ENCODE measurements around the gene TMEM151A.
A peak's percentile ranks its signal among the peaks of the same experiment; 100 is the strongest.

The TMEM151A gene

GRCh38 chr11:66336234-66337102 lies 44.8 kb downstream of the TMEM151A start, which contains the start of gene RIN1:
Gene RIN1, minus strand, starts transcription at chr11:66336434. Its CDS starts 32 bp downstream, at chr11:66336402.
- Mint-ChIP-seq H3K4me3 (peak within 1 kb of the TSS; percentile 78), H3K36me3 (peaks cover 46% of the 10 kb centered on the region), H3K9me3 (no peaks in the 10 kb centered on the region), H3K4me1 (peaks cover 39% of the 10 kb centered on the region), H3K27ac (peak within 1 kb of the TSS; percentile 94)
- DNase-seq (ENCODE audit: low spot score in 2 of 2) (peak; percentile 68 to 87), ATAC-seq (peak; percentile 92)

GRCh38 chr11:66337103-66337899 lies 45.6 kb downstream of the TMEM151A start:
- peaks cover 55% of the 10 kb centered on the region for H3K36me3 Mint-ChIP-seq
- H3K4me1 Mint-ChIP-seq = peaks cover 48% of the 10 kb centered on the region
- peak overlapping the region; percentile 94 for H3K27ac Mint-ChIP-seq
- no peak for ATAC-seq
- H3K9me3 Mint-ChIP-seq = no peaks in the 10 kb centered on the region
- H3K4me3 Mint-ChIP-seq = peak overlapping the region; percentile 78
- DNase-seq (ENCODE audit: low spot score in 2 of 2) = no peak

GRCh38 chr11:66338276-66339161 lies 46.8 kb downstream of the TMEM151A start:
- Mint-ChIP-seq H3K36me3 (peaks cover 62% of the 10 kb centered on the region), H3K4me3 (no peak overlapping the region), H3K4me1 (peaks cover 59% of the 10 kb centered on the region), H3K9me3 (no peaks in the 10 kb centered on the region), H3K27ac (peak overlapping the region; percentile 94)
- DNase-seq (ENCODE audit: low spot score in 2 of 2) (no peak), ATAC-seq (no peak)

GRCh38 chr11:66339162-66339675 lies 47.5 kb downstream of the TMEM151A start:
- Mint-ChIP-seq H3K4me1 (peaks cover 66% of the 10 kb centered on the region), H3K9me3 (no peaks in the 10 kb centered on the region), H3K4me3 (no peak overlapping the region), H3K36me3 (peaks cover 66% of the 10 kb centered on the region), H3K27ac (peak overlapping the region; percentile 86)
- no peak for ATAC-seq
- DNase-seq (ENCODE audit: low spot score in 2 of 2) = no peak

DNA sequence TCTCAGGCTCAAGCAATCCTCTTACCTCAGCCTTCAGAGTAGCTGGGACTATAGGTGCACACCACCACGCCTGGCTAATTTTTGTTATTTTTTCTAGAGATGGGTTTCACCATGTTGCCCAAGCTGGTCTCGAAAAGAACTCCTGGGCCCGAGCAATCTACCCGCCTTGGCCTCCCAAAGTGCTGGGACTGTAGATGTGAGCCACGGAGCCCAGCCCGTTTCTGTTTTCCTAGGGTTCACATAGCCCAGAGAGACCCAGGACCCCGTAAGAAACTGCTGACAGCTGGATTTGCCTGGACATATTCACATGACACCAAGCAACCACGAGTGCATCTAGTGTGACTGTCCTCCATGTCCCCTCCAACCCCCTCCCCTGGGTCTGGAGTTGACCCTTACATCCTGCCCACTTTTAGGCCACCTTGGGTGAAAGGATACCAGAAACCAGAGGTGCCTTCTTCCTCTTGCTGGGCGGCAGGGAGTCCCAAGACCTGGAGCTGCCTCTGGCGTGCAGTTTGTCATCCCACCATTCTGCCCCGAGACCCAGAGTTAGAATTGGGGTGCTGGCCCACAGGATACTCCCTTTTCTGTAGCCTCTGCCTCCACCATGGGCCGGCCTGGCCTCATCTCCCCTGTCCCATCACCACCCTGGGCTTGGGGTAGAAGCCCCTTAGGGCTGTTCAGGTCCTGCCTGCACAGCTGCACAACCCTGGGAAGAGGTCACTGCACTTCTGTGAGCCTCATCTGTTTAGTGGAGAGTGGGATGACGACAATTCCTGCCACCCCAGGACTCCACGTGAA lies 48.2 kb downstream of the TMEM151A start:
- Mint-ChIP-seq H3K27ac (no peak overlapping the region), H3K9me3 (no peaks in the 10 kb centered on the region), H3K4me3 (no peak overlapping the region), H3K36me3 (peaks cover 68% of the 10 kb centered on the region), H3K4me1 (peaks cover 72% of the 10 kb centered on the region)
- ATAC-seq = no peak
- DNase-seq (ENCODE audit: low spot score in 2 of 2) = no peak

GRCh38 chr11:66340596-66341501 lies 49.2 kb downstream of the TMEM151A start:
- peaks cover 75% of the 10 kb centered on the region for H3K4me1 Mint-ChIP-seq
- H3K9me3 Mint-ChIP-seq = no peaks in the 10 kb centered on the region
- no peak for DNase-seq (ENCODE audit: low spot score in 2 of 2)
- ATAC-seq = no peak
- H3K4me3 Mint-ChIP-seq = no peak overlapping the region
- no peak overlapping the region for H3K27ac Mint-ChIP-seq
- H3K36me3 Mint-ChIP-seq = peaks cover 74% of the 10 kb centered on the region

GRCh38 chr11:66341502-66342126 lies 49.9 kb downstream of the TMEM151A start:
- H3K36me3 Mint-ChIP-seq = peaks cover 69% of the 10 kb centered on the region
- H3K4me3 Mint-ChIP-seq = no peak overlapping the region
- no peaks in the 10 kb centered on the region for H3K9me3 Mint-ChIP-seq
- no peak for ATAC-seq
- peaks cover 76% of the 10 kb centered on the region for H3K4me1 Mint-ChIP-seq
- no peak for DNase-seq (ENCODE audit: low spot score in 2 of 2)
- peak overlapping the region; percentile 7 for H3K27ac Mint-ChIP-seq

- peaks cover 69% of the 10 kb centered on the region for H3K36me3 Mint-ChIP-seq
- peak overlapping the region; percentile 92 for H3K4me3 Mint-ChIP-seq
- ATAC-seq (no peak), DNase-seq (ENCODE audit: low spot score in 2 of 2) (no peak)
- peaks cover 68% of the 10 kb centered on the region for H3K4me1 Mint-ChIP-seq
- peak overlapping the region; percentile 56 for H3K27ac Mint-ChIP-seq
- no peaks in the 10 kb centered on the region for H3K9me3 Mint-ChIP-seq
Observed at GRCh38 chr11:66343176-66343575, 51.5 kb downstream of the TMEM151A start.

- H3K36me3 Mint-ChIP-seq = peaks cover 67% of the 10 kb centered on the region
- H3K4me1 Mint-ChIP-seq = peaks cover 63% of the 10 kb centered on the region
- H3K27ac Mint-ChIP-seq = peak within 1 kb of the TSS; percentile 96
- peak; percentile 90 for ATAC-seq
- peak; percentile 87 to 97 for DNase-seq (ENCODE audit: low spot score in 2 of 2)
- H3K4me3 Mint-ChIP-seq = peak within 1 kb of the TSS; percentile 92
- no peaks in the 10 kb centered on the region for H3K9me3 Mint-ChIP-seq
Observed at GRCh38 chr11:66344550-66345315, 53.0 kb downstream of the TMEM151A start, which contains the start of gene BRMS1. Gene BRMS1, minus strand, starts transcription at chr11:66345104. Its CDS starts 2,870 bp downstream, at chr11:66342234.

GRCh38 chr11:66345316-66345649 lies 53.6 kb downstream of the TMEM151A start:
- ATAC-seq (peak; percentile 6), DNase-seq (ENCODE audit: low spot score in 2 of 2) (no peak)
- Mint-ChIP-seq H3K4me1 (peaks cover 63% of the 10 kb centered on the region), H3K36me3 (peaks cover 62% of the 10 kb centered on the region), H3K27ac (peak overlapping the region; percentile 96), H3K4me3 (peak overlapping the region; percentile 92), H3K9me3 (no peaks in the 10 kb centered on the region)

All from stimulated activated effector memory CD8-positive, alpha-beta T cell treated with anti-CD3 and anti-CD28 coated beads, Interleukin-12 subunit alpha, Interleukin-12 subunit beta, amount 100 ng/mL, for 72 hours (primary cell).